Loucy (cell line): Measurements from ENCODE around the gene VMP1.

Experiments
- CTCF ChIP-seq: fragments of 200-600 bp; sonication (generic); conservative IDR thresholded peaks from 2 replicates; pipeline ENCODE4 v1.5.1; 2014; ENCODE audit warnings: mild to moderate bottlenecking, antibody characterized with exemption, low read length
- EZH2phosphoT487 ChIP-seq: fragments of 200-600 bp; IDR thresholded peaks from 2 replicates; pipeline ENCODE4 v1.6.1; 2018; ENCODE audit warnings: antibody characterized with exemption, mild to moderate bottlenecking, moderate library complexity, borderline replicate concordance

GRCh38 chr17:59884861-59885260, 177.4 kb downstream of the VMP1 start:
- TF ChIP-seq CTCF: no peak
- no peak for TF ChIP-seq EZH2phosphoT487
